ENCODE results near the gene TSPEAR. TPM values are rescaled to one million over a fixed set of nuclear protein-coding genes. Genes with fewer than 3 reads are reported as not detected.

Gene TSPEAR
- total and polyA plus RNA-seq, 9 of the 15 experiments (the other 6 are each of a cell fraction or from before 2014, with no cell fraction given): not detected

GRCh38 chr21:44626262-44626661, 85.1 kb downstream of the TSPEAR start:
- Histone ChIP-seq H3K9ac (ENCODE audit: insufficient read depth in 1 of 2, low read depth in 2 of 2, low read length in 2 of 2) (no peak overlapping the region), H3K27me3 (ENCODE audit: control insufficient read depth in 2 of 2, insufficient read depth in 2 of 2, low read length in 2 of 2) (peaks cover 0 to 6% of the 10 kb centered on the region in 2 experiments; a peak in 1 of 5 replicates), H3K4me2 (ENCODE audit: insufficient read depth, low read length) (no peak overlapping the region), H3K9me3 (replicated peaks; ENCODE audit: control insufficient read depth, insufficient read depth, low read depth, low read length) (peaks cover 5% of the 10 kb centered on the region; the same call in 1 of the 2 replicates), H3K9me1 (ENCODE audit: control insufficient read depth, insufficient read depth, low read length) (no peaks in the 10 kb centered on the region), H2AFZ (ENCODE audit: low read depth, low read length) (no peak overlapping the region), H3K27ac (ENCODE audit: extremely low read depth, low read depth, low read length) (no peak overlapping the region), H4K20me1 (replicated peaks; ENCODE audit: control insufficient read depth, insufficient read depth, low read length) (no peaks in the 10 kb centered on the region), H3K4me1 (replicated peaks in 1 of 2; ENCODE audit: control insufficient read depth in 2 of 2, insufficient read depth in 2 of 2, low read length in 2 of 2) (no peaks in the 10 kb centered on the region), H3K36me3 (ENCODE audit: control insufficient read depth, insufficient read depth, low read length) (no peaks in the 10 kb centered on the region), H3K79me2 (ENCODE audit: control insufficient read depth, insufficient read depth, low read length) (no peaks in the 10 kb centered on the region), H3K4me3 (no peak overlapping the region)
- intact Hi-C loops (cut with micrococcal nuclease) (no loop called here), in situ Hi-C loops (cut with MboI) (no loop called here)
- ChIA-PET POLR2A (no interaction called here), CTCF (ENCODE audit: low intra/inter-chr PET ratio) (no interaction called here)
- TF ChIP-seq COPS2 (conservative IDR thresholded peaks at IDR 0.05) (no peak), SMAD4 (CRISPR knock-in tag; conservative IDR thresholded peaks at IDR 0.05) (no peak), BHLHE40 (IDR thresholded peaks at IDR 0.05; ENCODE audit: low read length) (no peak), MED1 (CRISPR knock-in tag; IDR thresholded peaks at IDR 0.05; ENCODE audit: borderline replicate concordance) (no peak), ARID3B (CRISPR knock-in tag; IDR thresholded peaks at IDR 0.05; ENCODE audit: borderline replicate concordance) (no peak), KLF10 (CRISPR knock-in tag; IDR thresholded peaks at IDR 0.05) (no peak), HDGF (IDR thresholded peaks at IDR 0.05) (no peak)
- ATAC-seq (no peak), FAIRE-seq (no peak), DNase-seq (ENCODE audit: extremely low read depth in 1 of 4, low spot score in 3 of 4) (no peak)
- 0% methylated on average over 10 of the region's 10 CpGs for WGBS (ENCODE audit: insufficient coverage, low coverage, missing lambda C conversion rate)
- BruUV-seq (replicated peaks): no TSS peak
